Measurements from ENCODE around the gene ACOD1.
A peak's percentile ranks its signal among the peaks of the same experiment; 100 is the strongest.

ACOD1 gene

DNA sequence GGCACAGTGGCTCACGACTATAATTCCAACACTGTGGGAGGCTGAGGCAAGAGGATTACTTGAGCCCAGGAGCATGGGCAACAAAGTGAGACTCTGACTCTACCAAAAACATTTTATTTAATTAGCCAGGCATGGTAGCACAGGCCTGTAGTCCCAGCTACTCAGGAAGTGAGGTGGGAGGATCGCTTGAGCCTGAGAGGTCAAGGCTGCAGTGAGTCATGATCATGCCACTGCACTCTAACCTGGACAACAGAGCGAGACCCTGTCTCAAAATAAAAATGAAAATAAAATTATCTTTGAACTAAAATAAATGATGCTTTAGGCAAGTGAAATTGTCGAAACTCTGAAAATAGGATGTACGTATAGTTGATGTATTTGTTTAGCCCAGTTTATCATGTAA, 35.4 kb downstream of the ACOD1 start:
- Mint-ChIP-seq H3K4me3 (no peak overlapping the region), H3K27me3 (peaks cover 15 to 33% of the 10 kb centered on the region in 2 donors), H3K36me3 (no peaks in the 10 kb centered on the region), H3K9me3 (no peaks in the 10 kb centered on the region), H3K27ac (no peak overlapping the region), H3K4me1 (peaks cover 0 to 2% of the 10 kb centered on the region in 2 donors)
- DNase-seq (no peak), ATAC-seq (replicated peaks) (no peak)

DNA sequence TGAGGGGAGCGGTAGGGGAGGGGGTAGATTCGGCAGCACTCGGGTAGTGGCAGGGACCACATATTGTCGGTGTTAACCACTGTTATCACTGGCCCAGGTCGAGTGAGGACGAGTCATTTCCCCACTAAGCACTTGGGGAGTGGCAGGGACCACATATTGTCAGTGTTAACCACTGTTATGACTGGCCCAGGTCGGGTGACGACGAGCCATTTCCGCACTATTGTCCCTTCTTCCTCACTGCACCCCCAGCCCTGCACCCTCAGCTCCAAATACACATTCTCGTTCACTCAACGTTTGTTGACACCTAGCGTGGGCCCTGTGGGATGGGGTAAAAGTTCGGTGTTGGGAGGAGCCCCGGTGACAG, 43.1 kb downstream of the ACOD1 start:
- DNase-seq (no peak), ATAC-seq (replicated peaks) (peak; percentile 57 to 59)

DNA sequence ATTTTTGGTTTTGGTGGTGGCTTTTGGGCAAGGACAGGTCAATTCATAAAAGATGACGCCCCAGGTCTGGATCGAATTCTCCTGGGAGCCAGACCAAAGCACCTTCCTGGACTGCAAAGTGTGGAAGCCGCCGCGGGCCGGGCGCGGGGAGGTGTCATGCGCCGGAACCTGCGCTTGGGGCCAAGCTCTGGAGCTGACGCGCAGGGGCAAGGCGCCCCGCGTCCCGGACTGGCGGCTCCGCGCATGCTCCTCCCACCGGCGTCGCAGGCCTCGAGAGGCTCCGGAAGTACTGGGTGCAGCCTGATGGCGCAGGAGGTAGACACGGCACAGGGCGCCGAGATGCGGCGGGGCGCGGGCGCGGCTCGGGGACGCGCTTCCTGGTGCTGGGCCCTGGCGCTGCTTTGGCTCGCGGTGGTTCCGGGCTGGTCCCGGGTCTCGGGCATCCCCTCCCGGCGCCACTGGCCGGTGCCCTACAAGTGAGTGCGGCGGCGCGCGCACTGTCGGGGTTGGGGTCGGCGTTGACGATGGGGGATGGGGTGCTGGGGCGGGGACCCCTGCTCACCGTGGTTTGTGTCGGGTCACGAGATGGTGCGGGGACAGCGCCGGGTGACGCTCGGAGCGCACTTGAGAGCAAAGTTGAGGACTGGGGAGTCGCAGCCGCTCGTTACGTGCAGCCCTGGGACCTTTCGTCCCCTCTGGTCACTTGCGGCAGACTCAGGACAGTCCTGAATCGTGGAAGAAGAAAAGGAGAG, 43.7 kb downstream of the ACOD1 start, which contains the start of gene CLN5:
Gene CLN5 (plus strand): TSS at position 286 of the 752 bp plus-strand sequence. CDS start 18 bp downstream, at position 304.
- ATAC-seq (replicated peaks), result peak; percentile 95 to 96
- Mint-ChIP-seq H3K9me3 (no peaks in the 10 kb centered on the region), H3K27me3 (no peaks in the 10 kb centered on the region), H3K27ac (peak within 1 kb of the TSS; percentile 98), H3K36me3 (peaks cover 15 to 27% of the 10 kb centered on the region in 2 donors), H3K4me3 (peak within 1 kb of the TSS; percentile 94 to 99), H3K4me1 (peaks cover 13 to 36% of the 10 kb centered on the region in 2 donors)
- DNase-seq, result peak; percentile 95

More for the DNA sequence above, 43.1 kb downstream of the ACOD1 start:
- H3K4me1 Mint-ChIP-seq, result peaks cover 13 to 35% of the 10 kb centered on the region in 2 donors
- H3K27ac Mint-ChIP-seq, result peak overlapping the region; percentile 98
- H3K27me3 Mint-ChIP-seq, result no peaks in the 10 kb centered on the region
- no peaks in the 10 kb centered on the region for H3K9me3 Mint-ChIP-seq
- H3K4me3 Mint-ChIP-seq, result peak overlapping the region; percentile 94 to 99
- peaks cover 10 to 21% of the 10 kb centered on the region in 2 donors for H3K36me3 Mint-ChIP-seq

DNA sequence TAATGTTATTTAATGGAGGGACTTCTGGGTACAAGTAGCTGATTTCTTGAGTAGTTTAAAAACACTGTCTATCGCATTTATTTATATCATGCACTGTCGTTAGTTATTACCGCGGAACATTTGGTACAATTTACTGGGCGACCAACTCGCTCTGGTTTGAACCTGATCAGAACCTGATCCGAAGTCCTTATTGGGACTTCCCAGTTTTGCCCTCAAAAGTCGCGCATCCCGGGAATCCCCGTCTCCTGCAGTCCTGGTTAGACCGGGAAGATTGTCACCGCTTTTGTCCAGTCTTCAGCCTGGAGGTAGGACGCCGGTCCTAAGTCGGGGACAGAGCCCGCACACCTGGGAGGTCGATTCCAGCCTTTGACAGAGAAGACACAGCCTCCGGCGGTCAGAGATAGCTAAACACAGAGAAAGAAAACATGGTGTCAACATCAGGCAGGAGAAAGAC, 44.3 kb downstream of the ACOD1 start:
- no peak for ATAC-seq (replicated peaks)
- Mint-ChIP-seq H3K27ac (peak overlapping the region; percentile 98), H3K4me1 (peaks cover 13 to 40% of the 10 kb centered on the region in 2 donors), H3K27me3 (no peaks in the 10 kb centered on the region), H3K4me3 (peak overlapping the region; percentile 94 to 99), H3K9me3 (no peaks in the 10 kb centered on the region), H3K36me3 (peaks cover 19 to 32% of the 10 kb centered on the region in 2 donors)
- peak; percentile 9 for DNase-seq

DNA sequence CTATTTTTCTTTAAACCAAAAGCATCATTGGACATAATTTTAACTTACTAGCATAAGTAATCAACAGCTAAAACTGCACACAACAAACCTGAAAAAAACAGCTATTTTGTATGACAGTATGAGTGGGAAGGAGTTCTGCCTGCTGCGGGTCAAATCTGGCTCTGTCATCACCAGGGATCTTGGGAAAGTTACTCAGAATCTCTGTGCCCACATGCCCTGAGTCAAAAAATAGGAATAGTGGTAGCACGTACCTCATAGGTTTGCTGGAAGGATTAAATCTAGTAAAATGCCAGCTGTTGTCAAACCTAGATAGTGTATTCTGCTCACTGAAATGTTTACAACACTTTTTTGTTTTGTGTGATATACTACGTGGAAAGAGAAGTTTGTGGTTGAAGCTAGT, 44.7 kb downstream of the ACOD1 start:
- H3K27ac Mint-ChIP-seq, result no peak overlapping the region
- H3K9me3 Mint-ChIP-seq, result no peaks in the 10 kb centered on the region
- H3K4me3 Mint-ChIP-seq, result peak overlapping the region; percentile 94 to 99
- ATAC-seq (replicated peaks) (no peak), DNase-seq (no peak)
- H3K4me1 Mint-ChIP-seq, result peaks cover 13 to 41% of the 10 kb centered on the region in 2 donors
- H3K27me3 Mint-ChIP-seq, result no peaks in the 10 kb centered on the region
- peaks cover 19 to 35% of the 10 kb centered on the region in 2 donors for H3K36me3 Mint-ChIP-seq

DNA sequence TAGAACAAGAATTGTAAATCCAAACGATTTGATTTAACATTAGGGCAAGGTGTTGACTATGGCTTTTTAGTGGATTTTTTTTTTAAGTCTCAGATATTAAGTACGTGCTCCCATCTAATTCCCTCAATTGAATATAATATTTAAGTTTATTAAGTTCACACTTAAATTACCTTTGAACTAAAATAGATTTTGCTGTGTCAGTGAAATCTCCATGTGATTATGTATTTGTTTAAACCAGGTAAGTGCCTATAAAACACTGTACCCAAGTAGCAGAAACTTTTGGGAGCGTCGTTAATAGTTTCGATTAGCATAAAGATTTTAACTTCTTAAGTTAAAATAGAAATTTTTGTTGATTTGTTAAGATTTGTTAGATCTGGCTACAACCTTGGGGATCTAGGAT, 45.2 kb downstream of the ACOD1 start:
- no peak for DNase-seq
- Mint-ChIP-seq H3K36me3 (peaks cover 19 to 39% of the 10 kb centered on the region in 2 donors), H3K4me3 (peak overlapping the region; percentile 94 to 99), H3K27ac (no peak overlapping the region), H3K27me3 (no peaks in the 10 kb centered on the region), H3K4me1 (peaks cover 13 to 45% of the 10 kb centered on the region in 2 donors), H3K9me3 (no peaks in the 10 kb centered on the region)
- ATAC-seq (replicated peaks), result no peak

DNA sequence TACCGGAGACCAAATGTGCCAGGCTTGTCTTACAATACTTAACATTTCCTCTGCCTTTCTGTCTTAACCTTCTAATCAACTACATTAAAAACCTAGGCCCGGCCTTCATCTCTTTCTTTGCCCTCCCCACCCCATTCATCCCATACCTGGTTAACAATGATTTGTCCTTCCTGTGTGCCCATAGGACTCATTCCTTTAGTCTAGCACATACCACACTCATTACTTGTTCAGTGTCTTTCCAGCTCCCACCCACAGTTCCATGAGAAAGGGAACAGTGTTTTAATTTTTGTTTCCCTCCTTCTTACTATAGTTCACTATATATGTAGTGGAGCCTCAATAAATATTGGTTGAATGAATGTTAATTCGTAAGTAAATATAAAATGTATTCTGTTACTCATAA, 46.0 kb downstream of the ACOD1 start:
- no peaks in the 10 kb centered on the region for H3K27me3 Mint-ChIP-seq
- DNase-seq (no peak), ATAC-seq (replicated peaks) (no peak)
- peak overlapping the region; percentile 66 for H3K27ac Mint-ChIP-seq
- peak overlapping the region in 1 of 2 donors; percentile 5 for H3K4me3 Mint-ChIP-seq
- H3K9me3 Mint-ChIP-seq, result no peaks in the 10 kb centered on the region
- H3K4me1 Mint-ChIP-seq, result peaks cover 14 to 50% of the 10 kb centered on the region in 2 donors
- peaks cover 26 to 47% of the 10 kb centered on the region in 2 donors for H3K36me3 Mint-ChIP-seq

DNA sequence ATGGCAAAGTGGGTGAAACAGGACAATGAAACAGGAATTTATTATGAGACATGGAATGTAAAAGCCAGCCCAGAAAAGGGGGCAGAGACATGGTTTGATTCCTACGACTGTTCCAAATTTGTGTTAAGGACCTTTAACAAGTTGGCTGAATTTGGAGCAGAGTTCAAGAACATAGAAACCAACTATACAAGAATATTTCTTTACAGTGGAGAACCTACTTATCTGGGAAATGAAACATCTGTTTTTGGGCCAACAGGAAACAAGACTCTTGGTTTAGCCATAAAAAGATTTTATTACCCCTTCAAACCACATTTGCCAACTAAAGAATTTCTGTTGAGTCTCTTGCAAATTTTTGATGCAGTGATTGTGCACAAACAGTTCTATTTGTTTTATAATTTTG, 52.2 kb downstream of the ACOD1 start:
- Mint-ChIP-seq H3K4me1 (peaks cover 9 to 35% of the 10 kb centered on the region in 2 donors), H3K9me3 (no peaks in the 10 kb centered on the region), H3K36me3 (peaks cover 33 to 49% of the 10 kb centered on the region in 2 donors), H3K4me3 (no peak overlapping the region), H3K27me3 (no peaks in the 10 kb centered on the region), H3K27ac (no peak overlapping the region)
- no peak for ATAC-seq (replicated peaks)
- no peak for DNase-seq

DNA sequence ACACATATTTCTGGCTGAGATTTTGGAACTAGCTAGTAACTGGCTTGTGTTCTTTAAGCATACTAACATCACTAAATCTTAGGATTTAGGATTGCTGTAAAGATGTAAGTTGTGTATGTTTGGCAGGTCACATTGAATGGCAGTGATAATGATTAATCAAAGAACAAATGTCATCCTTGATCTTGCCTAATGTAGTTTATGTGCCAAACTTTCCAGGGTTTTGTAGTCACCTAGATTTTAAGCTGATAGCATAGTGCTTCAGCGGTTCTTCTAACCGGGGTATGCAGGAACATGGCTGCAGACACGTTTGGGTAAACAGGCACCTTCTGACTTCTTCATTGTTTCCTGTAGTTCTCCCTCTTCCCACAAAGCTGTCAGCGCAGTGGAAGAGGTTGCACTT, 53.2 kb downstream of the ACOD1 start:
- peaks cover 9 to 35% of the 10 kb centered on the region in 2 donors for H3K4me1 Mint-ChIP-seq
- DNase-seq (no peak), ATAC-seq (replicated peaks) (no peak)
- H3K27ac Mint-ChIP-seq, result no peak overlapping the region
- no peaks in the 10 kb centered on the region for H3K9me3 Mint-ChIP-seq
- H3K4me3 Mint-ChIP-seq, result no peak overlapping the region
- no peaks in the 10 kb centered on the region for H3K27me3 Mint-ChIP-seq
- H3K36me3 Mint-ChIP-seq, result peaks cover 27 to 41% of the 10 kb centered on the region in 2 donors

DNA sequence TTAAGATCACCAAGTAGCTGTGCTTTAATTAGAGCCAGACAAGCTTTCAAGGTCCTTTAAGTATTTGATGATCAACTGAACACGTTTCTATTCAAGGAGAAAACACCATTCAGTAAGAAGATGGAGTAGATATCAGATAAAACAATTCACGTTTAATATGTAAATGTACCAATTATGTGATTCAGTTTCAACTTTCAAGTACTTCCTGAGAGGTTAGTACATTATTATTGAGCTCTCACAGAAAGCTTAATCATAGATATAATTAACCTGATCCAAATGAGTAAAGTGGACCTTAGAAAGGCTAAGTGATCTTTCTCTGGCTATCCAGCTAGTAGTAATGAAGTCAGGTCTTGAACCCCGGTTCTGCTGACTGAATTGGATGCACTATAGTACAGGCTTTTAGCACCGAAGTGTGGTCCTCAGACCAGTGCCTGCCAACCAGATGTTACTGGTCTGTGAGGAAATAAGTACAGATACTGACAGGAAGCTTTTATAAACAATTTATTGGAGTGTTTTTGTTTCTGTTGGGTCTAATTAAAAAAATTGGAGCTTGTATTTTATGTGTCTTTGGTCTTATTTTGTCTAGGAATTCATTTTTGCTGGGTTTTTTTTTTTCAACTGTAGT, 53.8 kb downstream of the ACOD1 start:
- Mint-ChIP-seq H3K4me1 (peaks cover 10 to 36% of the 10 kb centered on the region in 2 donors), H3K27me3 (no peaks in the 10 kb centered on the region), H3K36me3 (peaks cover 24 to 37% of the 10 kb centered on the region in 2 donors), H3K9me3 (no peaks in the 10 kb centered on the region), H3K27ac (no peak overlapping the region), H3K4me3 (no peak overlapping the region)
- ATAC-seq (replicated peaks) (no peak), DNase-seq (no peak)

DNA sequence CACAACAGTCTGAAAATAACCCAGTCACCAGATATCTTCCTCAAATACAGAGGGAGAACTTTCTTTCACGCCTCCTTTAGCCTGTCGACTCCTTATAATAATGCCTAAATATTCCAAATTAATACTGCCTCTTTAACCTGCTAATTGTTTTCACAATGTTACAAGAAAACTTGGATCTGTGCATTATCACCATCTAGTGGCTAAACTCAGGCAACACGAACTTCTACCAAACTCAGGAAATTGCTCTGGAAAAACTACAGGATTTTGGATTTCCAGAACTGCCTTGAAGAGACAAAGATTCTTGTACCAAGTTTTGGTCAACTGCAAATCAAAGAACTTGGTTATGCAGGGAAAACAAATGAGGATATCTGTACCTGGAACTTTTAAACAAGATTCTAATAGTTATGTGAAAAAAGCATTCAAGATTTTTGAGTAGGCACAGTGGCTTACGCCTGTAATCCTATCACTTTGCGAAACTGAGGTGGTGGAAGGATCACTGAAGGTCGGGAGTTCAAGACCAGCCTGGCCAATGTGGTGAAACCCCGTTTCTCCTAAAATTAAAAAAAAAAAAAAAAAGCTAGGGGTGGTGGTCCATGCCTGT, 54.4 kb downstream of the ACOD1 start:
- no peak for ATAC-seq (replicated peaks)
- H3K27me3 Mint-ChIP-seq, result no peaks in the 10 kb centered on the region
- DNase-seq, result no peak
- H3K4me1 Mint-ChIP-seq, result peaks cover 12 to 35% of the 10 kb centered on the region in 2 donors
- H3K9me3 Mint-ChIP-seq, result no peaks in the 10 kb centered on the region
- peaks cover 23 to 36% of the 10 kb centered on the region in 2 donors for H3K36me3 Mint-ChIP-seq
- H3K4me3 Mint-ChIP-seq, result no peak overlapping the region
- H3K27ac Mint-ChIP-seq, result peak overlapping the region; percentile 0

Data from stimulated activated naive B cell treated with anti-CD40 and anti-IgM and Interleukin-4, amounts not matched to agents 10 μg/mL and 1 μg/mL and 100 μg/mL, for 72 hours (primary cell).